GM12878 (cell line): Measurements from ENCODE around the gene GALNTL6. TPM values are rescaled to one million over a fixed set of nuclear protein-coding genes. Genes with fewer than 3 reads are reported as not detected.

Source experiments
- ATAC-seq: fragments of 200-7000 bp; cut with Tn5 transposase; 3 replicates; pipeline ENCODE4 v1.9.1; 2020; ENCODE audit warnings: mild to moderate bottlenecking, moderate library complexity
- BruUV-seq: library from RNA; stranded (reverse); fragments of 400-500 nt; replicated peaks from 2 replicates; lab custom pipeline; 2021; lab: Mats Ljungman, UMichigan
- CTCF ChIA-PET: fragments of 300-600 bp; sonication (Branson Sonifier 250); formaldehyde crosslinking; extraction: SDS; loops from one replicate; lab custom pipeline; 2021; ENCODE audit warnings: inconsistent platforms; lab: Yijun Ruan, JAX
- POLR2A ChIA-PET: fragments of 350-600 bp; formaldehyde crosslinking; extraction: SDS; loops from one replicate; lab custom pipeline; 2021; ENCODE audit warnings: inconsistent platforms; lab: Charles Lee
- RAD21 ChIA-PET: fragments of 300-600 bp; sonication (Branson Sonifier 250); formaldehyde crosslinking; loops from one replicate; lab custom pipeline; 2023; ENCODE audit warnings: antibody characterized with exemption; ENCODE audit not compliant: unreplicated experiment; lab: Charles Lee
- SMC1A ChIA-PET: fragments of 300-600 bp; sonication (Branson Sonifier 250); formaldehyde crosslinking; loops from one replicate; lab custom pipeline; 2023; ENCODE audit not compliant: unreplicated experiment, uncharacterized antibody; lab: Charles Lee
- DNase-seq: peaks from one replicate; pipeline ENCODE4 v3.0.0-alpha.2; 2011; ENCODE audit warnings: low read depth, low spot score
- FAIRE-seq: peaks from 3 replicates; lab custom pipeline; 2011; peaks lifted over from hg19 to GRCh38; lab: Jason Lieb, UNC
- H2AFZ ChIP-seq: 2 replicates; pipeline ENCODE4 v1.6.0; 2011; ENCODE audit warnings: low read depth, low read length, control low read depth; ENCODE audit not compliant: control insufficient read depth
- H3K27ac ChIP-seq: 2 replicates; pipeline ENCODE4 v1.5.1; 2011; ENCODE audit warnings: control low read depth; ENCODE audit not compliant: control insufficient read depth, insufficient read depth
- H3K27me3 ChIP-seq, 2 experiments: replicated peaks in 1 of 2; 2 replicates each; pipeline versions ENCODE4 v1.6.0 to v1.6.1; 2011; ENCODE audit warnings: low read length in 1 of 2; ENCODE audit not compliant: control insufficient read depth in 2 of 2, insufficient read depth in 2 of 2
- H3K36me3 ChIP-seq, 2 experiments: 2 replicates each; pipeline ENCODE4 v1.5.1; 2011; ENCODE audit warnings: low read length in 1 of 2; ENCODE audit not compliant: control insufficient read depth in 2 of 2, insufficient read depth in 2 of 2
- H3K4me1 ChIP-seq: 2 replicates; pipeline ENCODE4 v1.6.1; 2011; ENCODE audit warnings: mild to moderate bottlenecking, low read length, moderate library complexity, mixed read lengths; ENCODE audit not compliant: control insufficient read depth, insufficient read depth
- H3K4me2 ChIP-seq: 2 replicates; pipeline ENCODE4 v1.6.0; 2011; ENCODE audit warnings: control low read depth; ENCODE audit not compliant: control insufficient read depth, insufficient read depth
- H3K4me3 ChIP-seq: fragments of 200-600 bp; sonication (generic); 2 replicates; pipeline ENCODE4 v1.5.1; 2016
- H3K79me2 ChIP-seq: 2 replicates; pipeline ENCODE4 v1.6.0; 2011; ENCODE audit warnings: low read length; ENCODE audit not compliant: control insufficient read depth, insufficient read depth
- H3K9ac ChIP-seq: 2 replicates; pipeline ENCODE4 v1.8.0; 2011; ENCODE audit warnings: low read length, control low read depth, mixed read lengths; ENCODE audit not compliant: control insufficient read depth, insufficient read depth
- H3K9me3 ChIP-seq: replicated peaks from 3 replicates; pipeline ENCODE4 v1.5.1; 2011; ENCODE audit warnings: mild to moderate bottlenecking, low read length; ENCODE audit not compliant: control insufficient read depth, insufficient read depth
- H4K20me1 ChIP-seq: 2 replicates; pipeline ENCODE4 v1.6.0; 2011; ENCODE audit not compliant: control insufficient read depth, insufficient read depth
- CBFB ChIP-seq: IDR thresholded peaks from 2 replicates; pipeline ENCODE4 v1.6.1; 2016; ENCODE audit warnings: antibody characterized with exemption, low read depth
- ESRRA ChIP-seq: IDR thresholded peaks from 2 replicates; pipeline ENCODE4 v1.6.1; 2012; ENCODE audit warnings: mild to moderate bottlenecking, low read length, improper control_type of control experiment
- MEF2A ChIP-seq: IDR thresholded peaks from 2 replicates; pipeline ENCODE4 v1.6.1; 2011; ENCODE audit warnings: low read depth, mild to moderate bottlenecking, low read length, moderate library complexity; ENCODE audit not compliant: insufficient read depth
- MEF2B ChIP-seq: fragments of 450-650 bp; IDR thresholded peaks from 2 replicates; pipeline ENCODE4 v1.6.1; 2018; ENCODE audit warnings: mild to moderate bottlenecking, moderate library complexity; ENCODE audit not compliant: partially characterized antibody, poor library complexity, severe bottlenecking
- NKRF ChIP-seq: fragments of 450-650 bp; conservative IDR thresholded peaks from 2 replicates; pipeline ENCODE4 v1.6.1; 2017; ENCODE audit warnings: mild to moderate bottlenecking, moderate library complexity
- NR2F1 ChIP-seq: fragments of 450-650 bp; conservative IDR thresholded peaks from 2 replicates; pipeline ENCODE4 v1.6.1; 2017; ENCODE audit warnings: mild to moderate bottlenecking
- SMAD5 ChIP-seq: IDR thresholded peaks from 2 replicates; pipeline ENCODE4 v1.6.1; 2016; ENCODE audit warnings: antibody characterized with exemption, low read depth
- TCF7 ChIP-seq: IDR thresholded peaks from 2 replicates; pipeline ENCODE4 v1.6.1; 2014; ENCODE audit warnings: antibody characterized with exemption, borderline replicate concordance
- WRNIP1 ChIP-seq: IDR thresholded peaks from 2 replicates; pipeline ENCODE4 v1.6.1; 2011; ENCODE audit warnings: low read depth, low read length, improper control_type of control experiment, borderline replicate concordance
- ZNF24 ChIP-seq: fragments of 450-650 bp; IDR thresholded peaks from 2 replicates; pipeline ENCODE4 v1.6.1; 2017; ENCODE audit warnings: antibody characterized with exemption, mild to moderate bottlenecking
- ZNF274 ChIP-seq: IDR thresholded peaks from one replicate; pipeline ENCODE4 v1.8.0; 2011; ENCODE audit not compliant: insufficient read length, insufficient read depth
- ZNF687 ChIP-seq: fragments of 450-650 bp; IDR thresholded peaks from 2 replicates; pipeline ENCODE4 v1.6.1; 2017; ENCODE audit warnings: mild to moderate bottlenecking, moderate library complexity
- WGBS: methylation state at CpG from one replicate; pipeline ENCODE4 v1.1.6; 2016; ENCODE audit warnings: low lambda C conversion rate; ENCODE audit not compliant: insufficient replicate concordance, insufficient coverage; ENCODE audit errors: missing lambda C conversion rate; 5-methylcytosine and 5-hydroxymethylcytosine counted together
- in situ Hi-C: fragments of 300-500 bp; cut with MboI; formaldehyde crosslinking; loops from 9 replicates; pipeline ENCODE4 v1.14.3; 2018; ENCODE audit warnings: mixed read lengths
- intact Hi-C: fragments of 100-400 bp; cut with micrococcal nuclease; formaldehyde crosslinking; loops from one replicate; pipeline ENCODE4 v1.14.2; 2022; ENCODE audit not compliant: unreplicated experiment
- polyA plus RNA-seq, 11 experiments: library from polyadenylated mRNA; depleted of rRNA in 4 of 11; unstranded in 6 of 11; stranded (reverse) in 5 of 11; fragments of >200 nt; fragmentation: Nextera tagmentation in 4 of 11; fragmentation: Illumina TruSeq in 1 of 11; extraction: Ambion mirVana in 4 of 11; extraction: Trizol in 1 of 11; gene quantifications; 1 replicate in 1 of 11; 2 replicates in 10 of 11; pipeline versions ENCODE4 v1.2.1 to v1.2.3, GENCODE V29; 2011 to 2016; ENCODE audit warnings: inconsistent platforms in 2 of 11, missing spikeins in 2 of 11, low read depth in 1 of 11
- total RNA-seq, 4 experiments: library from RNA; depleted of rRNA in 3 of 4; stranded (reverse); fragments of >200 nt in 3 of 4; fragmentation: Illumina TruSeq in 1 of 4; extraction: Trizol in 1 of 4; gene quantifications; 2 replicates each; pipeline versions ENCODE4 v1.2.1 to v1.2.3, GENCODE V29; 2013 to 2021
- TF ChIP-seq, protein P1 (sequence below): fragments of 450-650 bp; IDR thresholded peaks from 2 replicates; pipeline ENCODE4 v1.6.1; 2017; ENCODE audit warnings: mild to moderate bottlenecking, moderate library complexity

The GALNTL6 gene
- total and polyA plus RNA-seq, 10 of the 15 experiments (the other 5 are each of a cell fraction or from before 2014, with no cell fraction given) = 0.01 to 0.29 TPM; not detected in 8

DNA sequence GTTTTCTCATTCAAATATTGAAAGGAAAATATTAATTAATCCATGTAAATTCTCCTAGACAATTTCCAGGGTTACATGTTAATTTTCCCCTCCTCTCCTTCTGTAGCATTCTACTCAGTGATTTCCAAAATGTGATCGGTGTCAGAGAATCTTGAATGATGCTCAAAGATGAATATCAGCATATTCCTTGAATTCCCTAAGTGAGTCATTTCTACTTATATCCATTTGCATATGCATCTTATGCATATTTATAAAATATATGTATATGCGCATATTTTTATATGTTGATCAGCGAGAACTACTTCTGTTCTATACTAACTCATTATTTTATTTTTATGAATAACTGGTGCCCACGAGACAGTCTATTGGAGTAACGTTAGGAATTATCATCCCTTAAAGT, 33.9 kb upstream of the GALNTL6 start:
- no TSS peak for BruUV-seq
- H3K4me1 ChIP-seq = no peaks in the 10 kb centered on the region
- WGBS = 31% methylated on average over 5 of the region's 5 CpGs
- no peaks in the 10 kb centered on the region for H4K20me1 ChIP-seq
- CTCF ChIA-PET = no interaction called here
- RAD21 ChIA-PET = no interaction called here
- no peak overlapping the region for H3K4me2 ChIP-seq
- no peak overlapping the region for H3K4me3 ChIP-seq
- no peaks in the 10 kb centered on the region; the same call in 2 of the 3 replicates for H3K9me3 ChIP-seq
- no peak overlapping the region for H3K9ac ChIP-seq
- ATAC-seq = no peak
- POLR2A ChIA-PET = no interaction called here
- DNase-seq = no peak
- in situ Hi-C loops = no loop called here
- intact Hi-C loops = no loop called here
- no peaks in the 10 kb centered on the region for H3K27me3 ChIP-seq
- no peak for FAIRE-seq
- H2AFZ ChIP-seq = no peak overlapping the region
- TF ChIP-seq ZNF274 (no peak), ESRRA (no peak), ZNF687 (no peak), NKRF (no peak), SMAD5 (no peak), MEF2A (no peak), TCF7 (no peak), ZNF24 (no peak), MEF2B (no peak), CBFB (no peak), WRNIP1 (no peak), NR2F1 (no peak)
- TF ChIP-seq, protein P1, sequence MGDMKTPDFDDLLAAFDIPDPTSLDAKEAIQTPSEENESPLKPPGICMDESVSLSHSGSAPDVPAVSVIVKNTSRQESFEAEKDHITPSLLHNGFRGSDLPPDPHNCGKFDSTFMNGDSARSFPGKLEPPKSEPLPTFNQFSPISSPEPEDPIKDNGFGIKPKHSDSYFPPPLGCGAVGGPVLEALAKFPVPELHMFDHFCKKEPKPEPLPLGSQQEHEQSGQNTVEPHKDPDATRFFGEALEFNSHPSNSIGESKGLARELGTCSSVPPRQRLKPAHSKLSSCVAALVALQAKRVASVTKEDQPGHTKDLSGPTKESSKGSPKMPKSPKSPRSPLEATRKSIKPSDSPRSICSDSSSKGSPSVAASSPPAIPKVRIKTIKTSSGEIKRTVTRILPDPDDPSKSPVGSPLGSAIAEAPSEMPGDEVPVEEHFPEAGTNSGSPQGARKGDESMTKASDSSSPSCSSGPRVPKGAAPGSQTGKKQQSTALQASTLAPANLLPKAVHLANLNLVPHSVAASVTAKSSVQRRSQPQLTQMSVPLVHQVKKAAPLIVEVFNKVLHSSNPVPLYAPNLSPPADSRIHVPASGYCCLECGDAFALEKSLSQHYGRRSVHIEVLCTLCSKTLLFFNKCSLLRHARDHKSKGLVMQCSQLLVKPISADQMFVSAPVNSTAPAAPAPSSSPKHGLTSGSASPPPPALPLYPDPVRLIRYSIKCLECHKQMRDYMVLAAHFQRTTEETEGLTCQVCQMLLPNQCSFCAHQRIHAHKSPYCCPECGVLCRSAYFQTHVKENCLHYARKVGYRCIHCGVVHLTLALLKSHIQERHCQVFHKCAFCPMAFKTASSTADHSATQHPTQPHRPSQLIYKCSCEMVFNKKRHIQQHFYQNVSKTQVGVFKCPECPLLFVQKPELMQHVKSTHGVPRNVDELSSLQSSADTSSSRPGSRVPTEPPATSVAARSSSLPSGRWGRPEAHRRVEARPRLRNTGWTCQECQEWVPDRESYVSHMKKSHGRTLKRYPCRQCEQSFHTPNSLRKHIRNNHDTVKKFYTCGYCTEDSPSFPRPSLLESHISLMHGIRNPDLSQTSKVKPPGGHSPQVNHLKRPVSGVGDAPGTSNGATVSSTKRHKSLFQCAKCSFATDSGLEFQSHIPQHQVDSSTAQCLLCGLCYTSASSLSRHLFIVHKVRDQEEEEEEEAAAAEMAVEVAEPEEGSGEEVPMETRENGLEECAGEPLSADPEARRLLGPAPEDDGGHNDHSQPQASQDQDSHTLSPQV = no peak
- H3K27ac ChIP-seq = no peak overlapping the region
- SMC1A ChIA-PET = no interaction called here
- H3K36me3 ChIP-seq = no peaks in the 10 kb centered on the region
- no peaks in the 10 kb centered on the region for H3K79me2 ChIP-seq
